Measurements from ENCODE around the gene VPS51.

GRCh38 chr11:65116370-65117205 lies 20.6 kb downstream of the VPS51 start:
- TF ChIP-seq EP300 (IDR thresholded peaks at IDR 0.05) (no peak), POLR2A (IDR thresholded peaks at IDR 0.05; ENCODE audit: low read depth) (no peak), CTCF (IDR thresholded peaks at IDR 0.05) (no peak), POLR2AphosphoS5 (IDR thresholded peaks at IDR 0.05) (no peak)

Measured in esophagus muscularis mucosa (tissue), 4 donors.